T-helper 2 cell treated with Interferon-gamma antibody and Interleukin-4, amounts not matched to agents 5 μg/mL and 100 μg/mL, for 36 hours (primary cell): ENCODE data around the gene C9orf152.

Source experiments
- DNase-seq: peaks from one replicate; pipeline ENCODE4 v3.0.0; 2021; ENCODE audit warnings: low spot score
- H3K27ac Mint-ChIP-seq: one replicate; pipeline ENCODE4 v1.8.0; 2021; ENCODE audit warnings: mild to moderate bottlenecking, mixed read lengths
- H3K27me3 Mint-ChIP-seq: one replicate; pipeline ENCODE4 v1.8.0; 2021; ENCODE audit warnings: low read depth, mixed read lengths
- H3K36me3 Mint-ChIP-seq: one replicate; pipeline ENCODE4 v1.8.0; 2021; ENCODE audit warnings: low read depth, mixed read lengths
- H3K4me1 Mint-ChIP-seq: one replicate; pipeline ENCODE4 v1.8.0; 2021; ENCODE audit warnings: low read depth, mixed read lengths
- H3K4me3 Mint-ChIP-seq: one replicate; pipeline ENCODE4 v1.8.0; 2022; ENCODE audit warnings: mild to moderate bottlenecking, moderate library complexity, mixed read lengths
- H3K9me3 Mint-ChIP-seq: one replicate; pipeline ENCODE4 v1.8.0; 2021; ENCODE audit warnings: mixed read lengths

C9orf152 gene

DNA sequence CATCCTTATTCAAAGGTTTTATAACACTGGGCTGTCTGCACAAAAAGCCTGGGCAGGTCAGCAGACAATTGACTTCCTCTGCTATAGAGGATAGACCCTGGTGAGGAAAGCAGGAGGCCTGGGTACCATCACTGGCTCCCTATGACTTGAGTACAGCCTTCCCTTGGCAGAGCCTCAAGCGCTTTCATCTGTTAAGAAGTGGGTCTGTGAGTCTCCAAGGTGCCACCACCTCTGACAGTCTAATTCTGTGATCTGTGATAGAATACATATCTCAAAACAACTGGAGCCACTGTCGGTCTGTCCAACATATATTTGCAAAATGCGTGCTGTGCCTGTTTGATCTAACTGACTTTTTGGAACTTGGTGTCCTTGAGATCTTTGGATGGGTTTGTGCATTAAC, 52.2 kb downstream of the C9orf152 start:
- H3K9me3 Mint-ChIP-seq = no peaks in the 10 kb centered on the region
- peak overlapping the region; percentile 93 for H3K27ac Mint-ChIP-seq
- no peak for DNase-seq
- H3K27me3 Mint-ChIP-seq = no peaks in the 10 kb centered on the region
- peaks cover 65% of the 10 kb centered on the region for H3K36me3 Mint-ChIP-seq
- H3K4me1 Mint-ChIP-seq = peaks cover 95% of the 10 kb centered on the region
- H3K4me3 Mint-ChIP-seq = peak overlapping the region; percentile 77

- H3K4me1 Mint-ChIP-seq = peaks cover 91% of the 10 kb centered on the region
Observed at GRCh38 chr9:110153431-110153830, 54.5 kb downstream of the C9orf152 start.

GRCh38 chr9:110152704-110153374, 55.1 kb downstream of the C9orf152 start:
- Mint-ChIP-seq H3K9me3 (peaks cover 4% of the 10 kb centered on the region), H3K4me3 (peak overlapping the region; percentile 65), H3K4me1 (peaks cover 92% of the 10 kb centered on the region), H3K27me3 (no peaks in the 10 kb centered on the region), H3K27ac (peak overlapping the region; percentile 83), H3K36me3 (peaks cover 62% of the 10 kb centered on the region)
- no peak for DNase-seq

More at GRCh38 chr9:110153431-110153830, 54.5 kb downstream of the C9orf152 start:
- Mint-ChIP-seq H3K4me3 (peak overlapping the region; percentile 57), H3K9me3 (peaks cover 4% of the 10 kb centered on the region), H3K27me3 (no peaks in the 10 kb centered on the region), H3K36me3 (peaks cover 63% of the 10 kb centered on the region), H3K27ac (peak overlapping the region; percentile 50)
- DNase-seq = no peak
